ENCODE data around the gene NECAB2. TPM values are rescaled to one million over a fixed set of nuclear protein-coding genes. Genes with fewer than 3 reads are reported as not detected.

NECAB2 gene
- total RNA-seq, 1 donor = not detected

DNA sequence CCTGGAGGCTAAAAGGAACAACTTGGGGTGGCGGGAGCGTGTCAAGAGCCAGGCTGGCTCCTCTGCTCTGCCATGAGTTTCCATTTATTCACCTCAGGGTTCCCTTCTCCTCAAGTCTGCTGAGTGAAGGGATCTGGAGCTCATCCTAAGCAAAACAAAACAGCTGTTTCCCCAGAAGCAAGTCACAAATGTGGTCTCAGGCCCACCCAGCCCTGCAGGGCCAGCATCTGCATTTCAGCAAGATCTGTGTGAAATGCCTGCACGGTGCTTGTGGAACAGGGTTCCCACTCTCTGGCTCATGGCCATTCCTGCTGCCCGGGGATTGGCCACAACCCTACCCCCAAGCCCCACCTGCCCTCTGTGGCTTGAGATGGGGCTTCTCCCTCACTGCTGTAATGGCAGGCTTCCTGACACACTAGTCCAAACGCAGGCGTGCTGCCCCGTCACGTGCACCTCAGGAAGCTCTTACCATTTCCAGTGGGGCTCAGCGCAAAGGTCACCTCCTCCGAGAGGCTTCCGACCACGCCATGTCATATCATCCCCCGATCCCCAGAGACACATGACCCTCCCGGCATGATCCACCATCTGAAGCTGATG is 72.3 kb downstream of the NECAB2 start:
- TF ChIP-seq, protein P1, sequence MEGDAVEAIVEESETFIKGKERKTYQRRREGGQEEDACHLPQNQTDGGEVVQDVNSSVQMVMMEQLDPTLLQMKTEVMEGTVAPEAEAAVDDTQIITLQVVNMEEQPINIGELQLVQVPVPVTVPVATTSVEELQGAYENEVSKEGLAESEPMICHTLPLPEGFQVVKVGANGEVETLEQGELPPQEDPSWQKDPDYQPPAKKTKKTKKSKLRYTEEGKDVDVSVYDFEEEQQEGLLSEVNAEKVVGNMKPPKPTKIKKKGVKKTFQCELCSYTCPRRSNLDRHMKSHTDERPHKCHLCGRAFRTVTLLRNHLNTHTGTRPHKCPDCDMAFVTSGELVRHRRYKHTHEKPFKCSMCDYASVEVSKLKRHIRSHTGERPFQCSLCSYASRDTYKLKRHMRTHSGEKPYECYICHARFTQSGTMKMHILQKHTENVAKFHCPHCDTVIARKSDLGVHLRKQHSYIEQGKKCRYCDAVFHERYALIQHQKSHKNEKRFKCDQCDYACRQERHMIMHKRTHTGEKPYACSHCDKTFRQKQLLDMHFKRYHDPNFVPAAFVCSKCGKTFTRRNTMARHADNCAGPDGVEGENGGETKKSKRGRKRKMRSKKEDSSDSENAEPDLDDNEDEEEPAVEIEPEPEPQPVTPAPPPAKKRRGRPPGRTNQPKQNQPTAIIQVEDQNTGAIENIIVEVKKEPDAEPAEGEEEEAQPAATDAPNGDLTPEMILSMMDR (IDR thresholded peaks at IDR 0.05; ENCODE audit: insufficient read depth, low read depth, low read length) = no peak
- DNase-seq (ENCODE audit: low read depth) = no peak
- no peak overlapping the region for H3K4me3 ChIP-seq (ENCODE audit: low read depth, low read length)

DNA sequence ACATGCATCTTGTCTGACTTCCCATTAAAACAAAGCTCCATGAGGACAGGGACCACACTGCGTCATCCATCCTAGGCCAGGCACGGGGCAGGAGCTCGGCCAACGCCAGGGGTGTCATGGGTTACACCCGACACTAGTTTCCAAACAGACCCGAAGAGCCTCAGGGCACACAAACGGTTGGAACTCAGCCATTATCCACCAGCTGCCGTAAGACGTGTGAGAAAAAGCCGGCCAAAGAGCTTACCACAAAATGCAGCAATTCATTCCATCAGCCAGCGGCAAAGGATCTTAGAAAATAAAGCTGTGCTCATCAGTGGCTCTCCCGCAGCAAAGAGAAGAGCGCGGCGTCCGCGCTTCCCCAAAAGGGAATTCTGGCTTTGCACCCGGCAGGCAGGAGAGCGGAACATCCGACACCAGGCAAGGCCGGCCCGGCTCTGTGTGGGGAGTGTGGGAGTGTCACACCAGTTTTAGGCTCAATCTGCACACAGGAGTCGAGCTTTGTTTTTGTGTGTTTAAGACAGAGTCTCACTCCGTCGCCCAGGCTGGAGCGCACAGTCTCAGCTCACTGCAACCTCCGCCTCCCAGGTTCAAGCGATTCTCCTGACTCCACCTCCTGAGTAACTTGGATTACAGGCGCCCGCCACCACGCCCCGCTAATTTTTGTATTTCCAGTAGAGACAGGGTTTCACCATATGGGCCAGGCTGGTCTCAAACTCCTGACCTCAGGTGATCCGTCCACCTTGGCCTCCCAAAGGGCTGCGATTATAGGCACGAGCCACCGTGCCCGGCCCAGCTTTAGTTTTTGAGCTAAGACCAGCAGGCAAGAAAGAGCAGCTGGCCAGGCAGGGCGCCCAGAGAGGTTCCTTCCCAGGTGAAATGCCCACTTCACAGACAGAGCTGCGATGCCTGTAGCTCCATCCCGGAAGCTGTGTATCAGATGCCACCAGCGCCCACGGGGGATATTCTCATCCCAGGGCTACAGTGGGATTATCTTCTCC is 73.1 kb downstream of the NECAB2 start:
- no peak overlapping the region for H3K4me3 ChIP-seq (ENCODE audit: low read depth, low read length)
- DNase-seq (ENCODE audit: low read depth) = peak; percentile 18
- TF ChIP-seq, protein P1 (IDR thresholded peaks at IDR 0.05; ENCODE audit: insufficient read depth, low read depth, low read length) = no peak

DNA sequence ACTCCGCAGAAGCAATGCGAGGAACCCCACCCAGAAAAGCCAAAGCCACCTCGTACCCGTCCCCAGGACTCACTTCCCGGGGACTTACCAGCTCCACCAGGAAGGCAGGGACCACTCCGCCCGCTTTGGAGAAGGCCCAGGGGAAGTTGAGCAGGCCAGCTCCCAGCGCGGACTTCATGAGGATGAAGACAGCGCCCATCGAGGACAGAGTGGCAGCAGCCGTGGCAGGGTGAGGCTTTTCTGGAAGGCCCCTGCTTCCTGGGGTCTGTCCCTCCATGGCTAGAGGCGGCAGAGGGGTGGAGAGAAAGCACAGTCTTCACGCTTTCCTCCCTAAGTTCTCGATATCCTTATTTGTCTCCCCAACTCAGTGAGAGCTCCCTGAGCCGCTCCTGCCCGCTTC is 73.8 kb downstream of the NECAB2 start:
- H3K4me3 ChIP-seq (ENCODE audit: low read depth, low read length) = no peak overlapping the region
- TF ChIP-seq, protein P1 (IDR thresholded peaks at IDR 0.05; ENCODE audit: insufficient read depth, low read depth, low read length) = no peak
- no peak for DNase-seq (ENCODE audit: low read depth)

DNA sequence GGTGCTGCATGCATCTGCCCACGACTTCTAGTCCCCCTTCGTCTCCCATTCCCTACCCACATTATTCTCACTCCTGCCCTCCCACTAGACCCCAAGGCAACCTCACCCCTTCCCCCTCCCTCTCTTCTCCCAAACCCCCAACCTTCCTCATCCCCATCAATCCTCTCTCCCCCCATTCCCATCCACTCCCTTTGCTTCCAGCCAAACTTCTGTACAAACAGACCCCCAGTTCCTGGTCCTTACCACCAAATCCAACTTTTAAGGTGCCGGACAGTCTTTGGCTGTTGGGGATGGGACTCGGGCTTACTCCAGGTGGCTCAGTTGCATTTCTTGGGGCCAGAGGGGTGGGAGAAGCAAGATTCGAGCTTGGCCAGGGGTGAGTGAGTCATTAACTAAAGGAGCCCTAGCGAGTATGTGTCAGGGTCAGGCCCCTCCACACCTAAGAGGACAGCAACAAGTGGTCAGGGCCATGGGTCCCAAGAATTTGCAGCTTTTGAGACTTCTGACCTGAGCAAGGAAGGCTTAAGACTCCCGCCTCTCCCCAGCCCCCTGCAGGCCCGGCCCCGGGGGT is 74.3 kb downstream of the NECAB2 start, which contains the start of gene SLC38A8:
Gene SLC38A8 (minus strand): TSS at position 488 of the 571 bp plus-strand sequence. CDS start 638 bp downstream, outside the sequence.
- H3K4me3 ChIP-seq (ENCODE audit: low read depth, low read length) = no peak within 1 kb of the TSS
- no peak for DNase-seq (ENCODE audit: low read depth)
- TF ChIP-seq, protein P1 (IDR thresholded peaks at IDR 0.05; ENCODE audit: insufficient read depth, low read depth, low read length) = no peak

DNA sequence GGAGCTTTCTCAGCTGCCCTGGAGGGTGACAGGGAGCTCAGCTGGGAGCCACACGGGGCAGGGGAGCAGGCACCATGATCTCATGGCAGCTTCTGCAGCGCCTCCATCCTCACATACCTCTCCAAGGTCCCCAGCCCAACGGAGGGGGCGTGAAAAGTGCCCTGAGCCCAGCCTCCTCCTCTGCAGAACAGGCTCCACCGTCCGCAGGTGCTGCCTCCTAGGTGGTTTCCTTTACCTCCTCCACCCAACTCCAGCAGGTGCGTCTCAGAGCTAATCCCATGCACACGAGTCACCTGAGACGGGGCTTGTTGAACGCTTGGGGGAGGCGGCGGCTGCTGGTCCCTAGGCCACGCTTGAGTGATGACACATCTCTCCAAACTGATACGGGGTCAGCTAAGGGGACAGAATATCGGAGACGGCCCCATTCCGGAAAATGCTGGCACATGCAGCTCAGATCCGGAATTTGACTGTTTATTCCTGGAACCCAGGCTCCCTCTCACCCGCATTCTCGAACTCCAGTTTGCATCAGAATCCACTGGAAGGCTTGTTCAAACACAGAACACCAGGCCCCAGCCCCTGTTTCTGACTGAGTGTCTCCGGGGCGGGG is 74.9 kb downstream of the NECAB2 start:
- TF ChIP-seq, protein P1 (IDR thresholded peaks at IDR 0.05; ENCODE audit: insufficient read depth, low read depth, low read length) = no peak
- no peak for DNase-seq (ENCODE audit: low read depth)
- H3K4me3 ChIP-seq (ENCODE audit: low read depth, low read length) = no peak overlapping the region

DNA sequence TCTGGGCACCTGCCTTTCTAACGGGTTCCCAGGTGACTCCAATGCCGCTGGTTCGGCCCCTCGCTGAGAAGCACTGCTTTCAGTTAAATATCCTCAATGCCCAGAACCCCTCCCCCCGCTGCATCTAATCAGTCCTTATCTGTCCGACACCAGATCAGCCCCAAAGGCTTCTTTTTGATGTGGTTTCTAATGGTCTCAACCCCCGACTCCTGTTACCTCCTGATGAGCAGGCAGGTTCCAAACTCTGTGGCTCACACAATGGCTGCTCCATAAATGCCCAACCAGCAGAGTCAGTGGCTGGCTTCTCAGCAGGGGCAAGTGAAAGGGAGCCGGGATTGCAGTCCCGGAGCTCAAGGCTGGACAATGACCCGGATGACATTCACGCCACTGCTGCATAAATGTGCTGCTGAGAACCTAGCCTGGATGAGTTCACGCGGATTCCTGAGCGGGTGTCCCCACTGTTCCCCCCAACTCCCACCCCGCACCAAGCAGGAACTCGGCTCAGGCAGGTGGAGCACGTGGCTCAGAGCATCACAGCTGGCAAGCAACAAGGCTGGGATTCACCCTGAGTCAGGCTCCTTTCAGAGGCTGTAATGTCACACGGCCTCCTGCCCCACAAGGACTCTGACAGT is 75.6 kb downstream of the NECAB2 start:
- H3K4me3 ChIP-seq (ENCODE audit: low read depth, low read length) = no peak overlapping the region
- TF ChIP-seq, protein P1 (IDR thresholded peaks at IDR 0.05; ENCODE audit: insufficient read depth, low read depth, low read length) = no peak
- DNase-seq (ENCODE audit: low read depth) = no peak
